ENCODE results near the gene SYNGR1.

GRCh38 chr22:39417641-39418040 lies 67.8 kb downstream of the SYNGR1 start:
- TF ChIP-seq CTCF (IDR thresholded peaks at IDR 0.05; ENCODE audit: low read depth, low read length) = no peak
- no peak for TF ChIP-seq EZH2phosphoT487 (IDR thresholded peaks at IDR 0.05; ENCODE audit: low read depth)

Data from OCI-LY3 (cell line).